ENCODE measurements around the gene MICA. TPM values are rescaled to one million over a fixed set of nuclear protein-coding genes. Genes with fewer than 3 reads are reported as not detected.
"Not testable (repeated sequence)": the region's sequence is repeated elsewhere in the genome, so short reads cannot be mapped to it uniquely, and the experiment has no call there.

MICA gene
- total RNA-seq, 1 donor from 2014 or later = 70.0 TPM

DNA sequence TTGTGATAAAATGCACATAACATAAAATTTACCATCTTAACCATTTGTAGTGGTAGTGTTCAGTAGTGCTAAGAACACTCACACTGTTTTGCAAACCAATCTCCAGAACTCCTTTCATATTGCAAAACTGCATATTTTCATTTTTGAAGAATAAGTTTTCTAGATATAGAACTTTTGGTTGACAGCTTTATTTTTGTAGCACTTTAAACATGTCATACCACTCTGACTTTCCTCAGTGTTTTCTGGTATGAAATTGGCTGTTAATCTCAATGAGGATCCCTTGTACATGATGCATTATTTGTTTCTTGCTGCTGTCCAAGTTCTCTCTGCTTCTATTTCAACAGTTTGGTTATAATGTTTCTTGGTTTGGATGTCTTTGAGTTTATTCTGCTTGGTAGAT is 49.5 kb downstream of the MICA start:
- no peak overlapping the region for H3K27ac Mint-ChIP-seq (ENCODE audit: unreplicated experiment)
- no peaks in the 10 kb centered on the region for H3K36me3 ChIP-seq (ENCODE audit: insufficient read depth, low read length)
- no peak overlapping the region for H3K4me3 ChIP-seq (ENCODE audit: insufficient read depth, low read depth, low read length)
- DNase-seq (ENCODE audit: low read depth) (no peak), FAIRE-seq (no peak)
- peaks cover 3% of the 10 kb centered on the region for H3K9me3 ChIP-seq (ENCODE audit: insufficient read depth, low read depth, low read length)
- no peak for TF ChIP-seq EZH2 (IDR thresholded peaks at IDR 0.05; ENCODE audit: insufficient read depth, low read length)
- TF ChIP-seq, protein P1, sequence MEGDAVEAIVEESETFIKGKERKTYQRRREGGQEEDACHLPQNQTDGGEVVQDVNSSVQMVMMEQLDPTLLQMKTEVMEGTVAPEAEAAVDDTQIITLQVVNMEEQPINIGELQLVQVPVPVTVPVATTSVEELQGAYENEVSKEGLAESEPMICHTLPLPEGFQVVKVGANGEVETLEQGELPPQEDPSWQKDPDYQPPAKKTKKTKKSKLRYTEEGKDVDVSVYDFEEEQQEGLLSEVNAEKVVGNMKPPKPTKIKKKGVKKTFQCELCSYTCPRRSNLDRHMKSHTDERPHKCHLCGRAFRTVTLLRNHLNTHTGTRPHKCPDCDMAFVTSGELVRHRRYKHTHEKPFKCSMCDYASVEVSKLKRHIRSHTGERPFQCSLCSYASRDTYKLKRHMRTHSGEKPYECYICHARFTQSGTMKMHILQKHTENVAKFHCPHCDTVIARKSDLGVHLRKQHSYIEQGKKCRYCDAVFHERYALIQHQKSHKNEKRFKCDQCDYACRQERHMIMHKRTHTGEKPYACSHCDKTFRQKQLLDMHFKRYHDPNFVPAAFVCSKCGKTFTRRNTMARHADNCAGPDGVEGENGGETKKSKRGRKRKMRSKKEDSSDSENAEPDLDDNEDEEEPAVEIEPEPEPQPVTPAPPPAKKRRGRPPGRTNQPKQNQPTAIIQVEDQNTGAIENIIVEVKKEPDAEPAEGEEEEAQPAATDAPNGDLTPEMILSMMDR (IDR thresholded peaks at IDR 0.05; ENCODE audit: insufficient read depth, low read depth, low read length) = no peak
- no peak overlapping the region for H2AFZ ChIP-seq (ENCODE audit: low read depth, low read length)
- peaks cover 7% of the 10 kb centered on the region for H3K9me3 Mint-ChIP-seq (ENCODE audit: unreplicated experiment)
- no peak overlapping the region for H3K9ac ChIP-seq (ENCODE audit: low read length)
- no peaks in the 10 kb centered on the region for H3K79me2 ChIP-seq (ENCODE audit: insufficient read depth, low read length)
- H3K4me1 ChIP-seq (ENCODE audit: insufficient read depth, low read length) = no peaks in the 10 kb centered on the region
- H3K27me3 ChIP-seq (ENCODE audit: insufficient read depth, low read length) = peaks cover 21% of the 10 kb centered on the region
- H3K4me2 ChIP-seq (ENCODE audit: low read length) = no peak overlapping the region
- no peaks in the 10 kb centered on the region for H3K4me1 Mint-ChIP-seq (ENCODE audit: low read depth, unreplicated experiment)
- no peak overlapping the region for H3K27ac ChIP-seq (ENCODE audit: low read depth, low read length)
- H4K20me1 ChIP-seq (ENCODE audit: insufficient read depth, low read length) = no peaks in the 10 kb centered on the region
- H3K27me3 Mint-ChIP-seq (ENCODE audit: low read depth, unreplicated experiment) = peaks cover 10% of the 10 kb centered on the region
- no peaks in the 10 kb centered on the region for H3K36me3 Mint-ChIP-seq (ENCODE audit: low read depth, unreplicated experiment)
- H3K4me3 Mint-ChIP-seq (ENCODE audit: unreplicated experiment) = no peak overlapping the region

DNA sequence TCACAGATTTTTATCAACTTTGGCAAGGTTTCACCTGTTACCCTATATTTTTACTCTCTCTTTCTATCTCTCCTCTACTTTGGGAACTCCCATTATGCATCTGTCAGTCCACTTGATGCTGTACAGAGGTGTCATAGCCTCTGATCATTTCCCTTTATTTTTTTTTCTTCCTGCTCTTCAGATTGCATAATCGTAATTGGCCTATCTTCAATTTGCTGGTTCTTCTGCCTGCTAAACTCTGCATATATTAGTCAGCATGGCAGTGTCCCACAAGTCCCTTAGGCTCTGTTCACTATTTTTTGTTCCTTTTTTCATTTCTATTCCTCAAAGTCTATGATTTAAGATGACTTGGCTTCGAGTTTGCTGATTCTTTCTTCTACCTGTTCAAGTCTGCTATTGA is 49.9 kb downstream of the MICA start:
- Mint-ChIP-seq H3K27me3 (ENCODE audit: low read depth, unreplicated experiment) (peaks cover 10% of the 10 kb centered on the region), H3K9me3 (ENCODE audit: unreplicated experiment) (peaks cover 7% of the 10 kb centered on the region), H3K4me1 (ENCODE audit: low read depth, unreplicated experiment) (no peaks in the 10 kb centered on the region), H3K27ac (ENCODE audit: unreplicated experiment) (no peak overlapping the region), H3K36me3 (ENCODE audit: low read depth, unreplicated experiment) (no peaks in the 10 kb centered on the region), H3K4me3 (ENCODE audit: unreplicated experiment) (no peak overlapping the region)
- H3K4me1 ChIP-seq (ENCODE audit: insufficient read depth, low read length) = no peaks in the 10 kb centered on the region
- no peaks in the 10 kb centered on the region for H3K79me2 ChIP-seq (ENCODE audit: insufficient read depth, low read length)
- H3K4me3 ChIP-seq (ENCODE audit: insufficient read depth, low read depth, low read length) = no peak overlapping the region
- DNase-seq (ENCODE audit: low read depth) = no peak
- H3K27me3 ChIP-seq (ENCODE audit: insufficient read depth, low read length) = peaks cover 21% of the 10 kb centered on the region
- H3K4me2 ChIP-seq (ENCODE audit: low read length) = no peak overlapping the region
- no peak overlapping the region for H3K27ac ChIP-seq (ENCODE audit: low read depth, low read length)
- FAIRE-seq = no peak
- H3K36me3 ChIP-seq (ENCODE audit: insufficient read depth, low read length) = no peaks in the 10 kb centered on the region
- H4K20me1 ChIP-seq (ENCODE audit: insufficient read depth, low read length) = no peaks in the 10 kb centered on the region
- H3K9me3 ChIP-seq (ENCODE audit: insufficient read depth, low read depth, low read length) = peaks cover 3% of the 10 kb centered on the region
- no peak overlapping the region for H2AFZ ChIP-seq (ENCODE audit: low read depth, low read length)
- H3K9ac ChIP-seq (ENCODE audit: low read length) = no peak overlapping the region
- TF ChIP-seq EZH2 (IDR thresholded peaks at IDR 0.05; ENCODE audit: insufficient read depth, low read length) = no peak
- TF ChIP-seq, protein P1 (IDR thresholded peaks at IDR 0.05; ENCODE audit: insufficient read depth, low read depth, low read length) = no peak

DNA sequence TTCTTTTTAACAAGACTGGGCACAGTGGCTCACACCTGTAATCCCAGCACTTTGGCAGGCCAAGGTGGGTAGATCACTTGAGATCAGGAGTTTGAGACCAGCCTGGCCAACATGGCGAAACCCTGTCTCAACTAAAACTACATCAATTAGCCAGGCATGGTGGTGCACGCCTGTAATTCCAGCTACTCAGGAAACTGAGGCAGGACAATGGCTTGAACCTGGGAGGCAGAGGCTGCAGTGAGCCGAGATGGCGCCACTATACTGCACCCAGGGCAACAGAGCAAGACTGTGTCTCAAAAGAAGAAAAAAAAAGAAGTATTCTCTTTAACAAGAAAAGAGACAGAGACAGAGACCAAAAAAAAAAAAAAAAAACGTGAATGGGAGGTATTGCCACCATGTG is 56.5 kb downstream of the MICA start:
- H3K36me3 Mint-ChIP-seq (ENCODE audit: low read depth, unreplicated experiment); H3K4me2 ChIP-seq (ENCODE audit: low read length); H3K79me2 ChIP-seq (ENCODE audit: insufficient read depth, low read length); H3K27ac ChIP-seq (ENCODE audit: low read depth, low read length); H2AFZ ChIP-seq (ENCODE audit: low read depth, low read length); H3K4me3 ChIP-seq (ENCODE audit: insufficient read depth, low read depth, low read length); H3K9me3 ChIP-seq (ENCODE audit: insufficient read depth, low read depth, low read length); H3K27ac Mint-ChIP-seq (ENCODE audit: unreplicated experiment); H3K36me3 ChIP-seq (ENCODE audit: insufficient read depth, low read length); DNase-seq (ENCODE audit: low read depth); H4K20me1 ChIP-seq (ENCODE audit: insufficient read depth, low read length); H3K9ac ChIP-seq (ENCODE audit: low read length); H3K4me1 Mint-ChIP-seq (ENCODE audit: low read depth, unreplicated experiment); H3K4me3 Mint-ChIP-seq (ENCODE audit: unreplicated experiment); FAIRE-seq; H3K9me3 Mint-ChIP-seq (ENCODE audit: unreplicated experiment): not testable (repeated sequence)
- peaks cover 10% of the 10 kb centered on the region for H3K27me3 Mint-ChIP-seq (ENCODE audit: low read depth, unreplicated experiment)
- Histone ChIP-seq H3K4me1 (ENCODE audit: insufficient read depth, low read length) (peaks cover 11% of the 10 kb centered on the region), H3K27me3 (ENCODE audit: insufficient read depth, low read length) (peaks cover 11% of the 10 kb centered on the region)

Data from astrocyte (in vitro differentiated cells and primary cell).